CD4-positive, alpha-beta T cell (primary cell): Measurements from ENCODE around the gene GALK1. TPM values are rescaled to one million over a fixed set of nuclear protein-coding genes. Genes with fewer than 3 reads are reported as not detected.

Experiments
- ATAC-seq: fragments of 200-7000 bp; cut with Tn5 transposase; one replicate; pipeline ENCODE4 v1.10.0; 2022; ENCODE audit warnings: mild to moderate bottlenecking; ENCODE audit not compliant: poor library complexity
- CTCF ChIA-PET: fragments of 350-600 bp; sonication (Branson Sonifier 250); formaldehyde crosslinking; loops from one replicate; lab custom pipeline; 2021; ENCODE audit warnings: antibody characterized with exemption, inconsistent platforms; lab: Charles Lee
- POLR2A ChIA-PET: fragments of 350-600 bp; sonication (Branson Sonifier 250); formaldehyde crosslinking; loops from one replicate; lab custom pipeline; 2021; ENCODE audit warnings: antibody characterized with exemption, inconsistent platforms; lab: Charles Lee
- DNase-seq, 14 experiments: peaks; one replicate each; pipeline ENCODE4 v3.0.0-alpha.2; 2013 to 2020; ENCODE audit warnings: mixed read lengths in 2 of 14
- H3K27ac ChIP-seq, 2 donors: one replicate each; pipeline versions ENCODE4 v1.5.1 to v1.7.0; 2013; ENCODE audit warnings: low read length in 2 of 2, low read depth in 1 of 2, mild to moderate bottlenecking in 1 of 2
- H3K27me3 ChIP-seq, 2 experiments: 1 replicate in 1 of 2; 2 replicates in 1 of 2; pipeline versions ENCODE4 v1.6.1 to v1.7.0; 2013; ENCODE audit warnings: low read length in 2 of 2, control low read depth in 1 of 2, mild to moderate bottlenecking in 1 of 2, moderate library complexity in 1 of 2; ENCODE audit not compliant: insufficient read depth in 2 of 2, control insufficient read depth in 1 of 2
- H3K36me3 ChIP-seq: one replicate; pipeline ENCODE4 v1.6.1; 2013; ENCODE audit warnings: low read length, control low read depth; ENCODE audit not compliant: insufficient read depth
- H3K4me1 ChIP-seq: one replicate; pipeline ENCODE4 v1.6.1; 2013; ENCODE audit warnings: low read length, control low read depth; ENCODE audit not compliant: insufficient read depth
- H3K4me3 ChIP-seq: one replicate; pipeline ENCODE4 v1.5.1; 2013; ENCODE audit warnings: mild to moderate bottlenecking, low read length, moderate library complexity
- H3K9me3 ChIP-seq, 2 experiments: 1 replicate in 1 of 2; 2 replicates in 1 of 2; pipeline versions ENCODE4 v1.6.1 to v1.7.0; 2013; ENCODE audit warnings: low read length in 2 of 2, mild to moderate bottlenecking in 2 of 2, control low read depth in 1 of 2, moderate library complexity in 1 of 2; ENCODE audit not compliant: control insufficient read depth in 1 of 2, insufficient read depth in 1 of 2
- H3K27ac Mint-ChIP-seq: one replicate; pipeline ENCODE4 v1.8.0; 2020; ENCODE audit warnings: mixed read lengths
- H3K27me3 Mint-ChIP-seq: one replicate; pipeline ENCODE4 v1.8.0; 2021; ENCODE audit warnings: mixed read lengths
- H3K36me3 Mint-ChIP-seq: one replicate; pipeline ENCODE4 v1.8.0; 2021; ENCODE audit warnings: low read depth, mixed read lengths
- H3K4me1 Mint-ChIP-seq: one replicate; pipeline ENCODE4 v1.8.0; 2021; ENCODE audit warnings: low read depth, mixed read lengths
- H3K4me3 Mint-ChIP-seq: one replicate; pipeline ENCODE4 v1.8.0; 2020; ENCODE audit warnings: mild to moderate bottlenecking, mixed read lengths
- H3K9me3 Mint-ChIP-seq: one replicate; pipeline ENCODE4 v1.8.0; 2020; ENCODE audit warnings: mixed read lengths
- intact Hi-C, 2 experiments: fragments of 100-400 bp; cut with DNase I in 1 of 2; cut with micrococcal nuclease in 1 of 2; formaldehyde crosslinking; loops; one replicate each; pipeline versions ENCODE4 v1.15.1 to v1.9.0; 2023 to 2025; cut with DNase I, micrococcal nuclease
- total RNA-seq, 174 experiments: library from RNA in 2 of 174; stranded (reverse) in 2 of 174; gene quantifications; one replicate each; pipeline ENCODE4 v1.2.3 and lab custom pipeline; 2021 to 2026
- TF ChIP-seq, protein P1 (sequence below): fragments of 200-600 bp; IDR thresholded peaks from one replicate; pipeline ENCODE4 v1.8.0; 2022; ENCODE audit warnings: antibody characterized with exemption, mild to moderate bottlenecking

Gene GALK1
- total RNA-seq, 2 experiments from 2014 or later = 5.9 to 6.0 TPM

DNA sequence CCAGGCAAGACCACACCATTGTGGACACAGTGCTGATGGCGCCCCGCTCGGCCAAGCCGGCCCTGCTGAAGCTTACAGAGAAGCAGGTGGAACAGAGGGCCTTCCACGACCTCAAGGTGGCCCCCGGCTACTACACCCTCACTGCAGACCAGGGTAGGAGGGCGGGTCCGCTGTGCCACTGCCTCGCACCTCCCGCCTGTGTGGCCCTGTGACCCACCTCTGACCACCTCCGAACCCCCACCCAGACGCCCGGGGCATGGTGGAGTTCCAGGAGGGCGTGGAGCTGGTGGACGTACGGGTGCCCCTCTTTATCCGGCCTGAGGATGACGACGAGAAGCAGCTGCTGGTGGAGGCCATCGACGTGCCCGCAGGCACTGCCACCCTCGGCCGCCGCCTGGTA, 22.7 kb downstream of the GALK1 start:
- H3K4me3 Mint-ChIP-seq = no peak overlapping the region
- H3K4me3 ChIP-seq = no peak overlapping the region

DNA sequence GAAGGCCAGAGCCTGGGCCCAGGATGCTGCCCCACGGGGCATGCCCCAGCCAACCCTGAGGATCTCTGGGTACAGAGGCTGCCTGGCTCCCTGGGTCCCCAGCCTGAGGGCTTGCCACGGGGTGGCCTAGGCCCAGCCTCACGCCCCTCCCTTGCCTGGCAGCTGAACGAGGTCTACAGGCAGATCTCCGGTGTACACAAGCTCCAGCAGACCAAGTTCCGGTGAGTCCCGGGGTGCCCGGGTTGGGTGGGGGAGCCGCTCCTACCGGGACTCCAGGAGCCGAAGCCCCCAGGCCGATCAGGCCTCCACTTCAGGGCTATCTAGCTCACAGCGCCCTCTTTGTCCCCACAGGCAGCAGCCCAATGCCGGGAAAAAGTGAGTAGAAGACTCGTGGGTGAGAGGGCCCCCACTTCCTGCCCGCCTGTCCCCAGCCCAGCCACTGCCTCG, 24.3 kb downstream of the GALK1 start:
- CTCF ChIA-PET = interaction anchor here (1.5 kb wide), 1 partner anchor 13 kb away, joined by 3 read pairs; no protein-coding TSS in a partner anchor
- H3K36me3 ChIP-seq = no peaks in the 10 kb centered on the region
- H3K4me1 ChIP-seq = peaks cover 3% of the 10 kb centered on the region
- no peaks in the 10 kb centered on the region for H3K27me3 ChIP-seq
- Mint-ChIP-seq H3K27ac (no peak overlapping the region), H3K4me3 (no peak overlapping the region), H3K4me1 (no peaks in the 10 kb centered on the region), H3K27me3 (no peaks in the 10 kb centered on the region), H3K36me3 (no peaks in the 10 kb centered on the region), H3K9me3 (no peaks in the 10 kb centered on the region)
- TF ChIP-seq, protein P1, sequence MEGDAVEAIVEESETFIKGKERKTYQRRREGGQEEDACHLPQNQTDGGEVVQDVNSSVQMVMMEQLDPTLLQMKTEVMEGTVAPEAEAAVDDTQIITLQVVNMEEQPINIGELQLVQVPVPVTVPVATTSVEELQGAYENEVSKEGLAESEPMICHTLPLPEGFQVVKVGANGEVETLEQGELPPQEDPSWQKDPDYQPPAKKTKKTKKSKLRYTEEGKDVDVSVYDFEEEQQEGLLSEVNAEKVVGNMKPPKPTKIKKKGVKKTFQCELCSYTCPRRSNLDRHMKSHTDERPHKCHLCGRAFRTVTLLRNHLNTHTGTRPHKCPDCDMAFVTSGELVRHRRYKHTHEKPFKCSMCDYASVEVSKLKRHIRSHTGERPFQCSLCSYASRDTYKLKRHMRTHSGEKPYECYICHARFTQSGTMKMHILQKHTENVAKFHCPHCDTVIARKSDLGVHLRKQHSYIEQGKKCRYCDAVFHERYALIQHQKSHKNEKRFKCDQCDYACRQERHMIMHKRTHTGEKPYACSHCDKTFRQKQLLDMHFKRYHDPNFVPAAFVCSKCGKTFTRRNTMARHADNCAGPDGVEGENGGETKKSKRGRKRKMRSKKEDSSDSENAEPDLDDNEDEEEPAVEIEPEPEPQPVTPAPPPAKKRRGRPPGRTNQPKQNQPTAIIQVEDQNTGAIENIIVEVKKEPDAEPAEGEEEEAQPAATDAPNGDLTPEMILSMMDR = no peak
- H3K4me3 ChIP-seq = no peak overlapping the region
- POLR2A ChIA-PET = no interaction called here
- H3K9me3 ChIP-seq = no peaks in the 10 kb centered on the region
- peak in 1 of 14 experiments; percentile 12 for DNase-seq
- H3K27ac ChIP-seq = no peak overlapping the region
- intact Hi-C loops = no loop called here
- no peak for ATAC-seq

More for the DNA sequence above, 22.7 kb downstream of the GALK1 start:
- TF ChIP-seq, protein P1 = no peak
- Mint-ChIP-seq H3K4me1 (no peaks in the 10 kb centered on the region), H3K9me3 (no peaks in the 10 kb centered on the region), H3K27ac (no peak overlapping the region), H3K27me3 (no peaks in the 10 kb centered on the region), H3K36me3 (no peaks in the 10 kb centered on the region)
- Histone ChIP-seq H3K27ac (no peak overlapping the region), H3K9me3 (no peaks in the 10 kb centered on the region), H3K4me1 (peaks cover 3% of the 10 kb centered on the region), H3K36me3 (no peaks in the 10 kb centered on the region), H3K27me3 (no peaks in the 10 kb centered on the region)
- peak in 1 of 14 experiments; percentile 16 for DNase-seq
- no peak for ATAC-seq
- CTCF ChIA-PET = interaction anchor here (1.5 kb wide), 1 partner anchor 11 kb away, joined by 3 read pairs; no protein-coding TSS in a partner anchor
- intact Hi-C loops = no loop called here
- POLR2A ChIA-PET = no interaction called here

DNA sequence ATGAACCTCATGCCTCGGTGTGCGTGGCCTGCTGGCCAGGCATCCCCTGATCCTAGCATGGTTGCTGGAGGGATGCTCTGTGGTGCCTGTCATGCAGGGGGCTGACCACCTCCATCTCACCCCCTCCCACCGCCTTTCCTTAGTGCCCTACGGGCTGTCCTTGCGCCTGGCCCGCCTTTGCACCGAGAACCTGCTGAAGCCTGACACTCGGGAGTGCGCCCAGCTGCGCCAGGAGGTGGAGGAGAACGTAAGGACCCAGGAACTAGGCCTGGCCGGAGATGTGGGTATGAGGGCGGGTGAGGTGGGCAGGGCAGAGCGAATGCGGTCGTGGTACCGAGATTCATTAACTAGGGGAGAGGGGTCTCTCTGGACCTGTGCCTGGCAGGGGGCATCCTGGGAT, 24.8 kb downstream of the GALK1 start:
- no peaks in the 10 kb centered on the region for H3K27me3 ChIP-seq
- CTCF ChIA-PET = no interaction called here
- Mint-ChIP-seq H3K4me1 (no peaks in the 10 kb centered on the region), H3K27ac (no peak overlapping the region), H3K36me3 (no peaks in the 10 kb centered on the region), H3K4me3 (no peak overlapping the region), H3K9me3 (no peaks in the 10 kb centered on the region), H3K27me3 (no peaks in the 10 kb centered on the region)
- TF ChIP-seq, protein P1 = no peak
- no peaks in the 10 kb centered on the region for H3K36me3 ChIP-seq
- H3K4me3 ChIP-seq = no peak overlapping the region
- intact Hi-C loops = no loop called here
- ATAC-seq = no peak
- POLR2A ChIA-PET = no interaction called here
- DNase-seq = no peak
- H3K9me3 ChIP-seq = no peaks in the 10 kb centered on the region
- H3K27ac ChIP-seq = no peak overlapping the region
- peaks cover 3% of the 10 kb centered on the region for H3K4me1 ChIP-seq
